ENCODE results near the gene DPEP1. TPM values are rescaled to one million over a fixed set of nuclear protein-coding genes. Genes with fewer than 3 reads are reported as not detected.
"Not testable (repeated sequence)": the region's sequence is repeated elsewhere in the genome, so short reads cannot be mapped to it uniquely, and the experiment has no call there.

DPEP1 gene
- total RNA-seq, result not detected

GRCh38 chr16:89613231-89613953 is at the start of gene DPEP1:
Gene DPEP1, plus strand, starts transcription at chr16:89613642. Its CDS starts 16,769 bp downstream, at chr16:89630411.
- DNase-seq (ENCODE audit: low spot score) (no peak), ATAC-seq (peak; percentile 22)
- intact Hi-C loops (cut with DNase I), result no loop called here

DNA sequence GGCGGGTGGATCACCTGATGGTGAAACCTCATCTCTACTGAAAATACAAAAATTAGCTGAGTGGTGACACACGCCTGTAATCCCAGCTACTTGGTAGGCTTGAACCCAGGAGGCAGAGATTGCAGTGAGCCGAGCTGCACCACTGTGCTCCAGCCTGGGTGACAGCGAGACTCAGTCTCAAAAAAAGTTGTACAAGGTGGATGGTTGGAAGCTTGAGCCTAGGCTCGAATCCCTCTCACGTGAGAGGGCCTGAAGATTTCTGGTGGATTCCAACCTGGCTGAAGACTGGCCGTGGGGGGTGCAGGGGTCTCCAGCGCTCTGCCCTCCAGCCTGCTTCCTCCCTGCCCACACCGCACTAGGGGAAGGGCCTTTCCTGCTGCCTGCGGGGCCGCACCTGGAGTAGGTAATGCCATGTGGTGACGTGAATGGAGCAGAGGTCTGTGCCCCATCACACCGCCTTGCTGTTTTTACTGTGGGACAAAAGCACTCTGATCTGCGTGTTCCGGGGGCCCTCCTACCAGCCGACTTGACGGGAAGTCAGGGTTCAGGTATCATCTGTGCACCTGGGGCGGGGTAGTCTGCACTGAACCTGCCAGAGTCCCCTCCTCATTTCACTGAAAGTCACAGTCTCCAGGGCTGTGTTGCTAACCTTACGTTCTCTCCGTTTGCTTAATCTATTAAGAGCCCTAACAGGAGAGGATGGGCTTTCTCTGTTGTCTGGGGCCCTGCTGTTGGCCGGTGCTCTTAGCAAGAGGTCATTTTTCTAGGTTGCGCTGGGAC is 48.8 kb upstream of the DPEP1 start:
- no peak for DNase-seq (ENCODE audit: low spot score)
- no peak for ATAC-seq
- intact Hi-C loops (cut with DNase I), result no loop called here

DNA sequence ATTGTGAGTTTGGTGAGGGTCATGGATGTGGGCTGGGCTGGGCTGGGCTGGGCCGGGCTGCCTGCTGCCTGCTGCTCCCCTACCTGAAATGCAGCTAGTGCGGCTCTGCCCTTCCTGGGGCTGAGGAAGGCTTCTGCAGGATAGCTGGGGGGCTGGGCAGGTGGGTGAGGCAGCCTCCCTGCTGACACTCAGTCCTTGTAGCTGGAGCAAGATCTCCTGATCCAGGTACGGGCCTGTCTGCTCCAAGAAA is 48.3 kb upstream of the DPEP1 start:
- DNase-seq (ENCODE audit: low spot score) (no peak), ATAC-seq (no peak)
- intact Hi-C loops (cut with DNase I), result no loop called here

DNA sequence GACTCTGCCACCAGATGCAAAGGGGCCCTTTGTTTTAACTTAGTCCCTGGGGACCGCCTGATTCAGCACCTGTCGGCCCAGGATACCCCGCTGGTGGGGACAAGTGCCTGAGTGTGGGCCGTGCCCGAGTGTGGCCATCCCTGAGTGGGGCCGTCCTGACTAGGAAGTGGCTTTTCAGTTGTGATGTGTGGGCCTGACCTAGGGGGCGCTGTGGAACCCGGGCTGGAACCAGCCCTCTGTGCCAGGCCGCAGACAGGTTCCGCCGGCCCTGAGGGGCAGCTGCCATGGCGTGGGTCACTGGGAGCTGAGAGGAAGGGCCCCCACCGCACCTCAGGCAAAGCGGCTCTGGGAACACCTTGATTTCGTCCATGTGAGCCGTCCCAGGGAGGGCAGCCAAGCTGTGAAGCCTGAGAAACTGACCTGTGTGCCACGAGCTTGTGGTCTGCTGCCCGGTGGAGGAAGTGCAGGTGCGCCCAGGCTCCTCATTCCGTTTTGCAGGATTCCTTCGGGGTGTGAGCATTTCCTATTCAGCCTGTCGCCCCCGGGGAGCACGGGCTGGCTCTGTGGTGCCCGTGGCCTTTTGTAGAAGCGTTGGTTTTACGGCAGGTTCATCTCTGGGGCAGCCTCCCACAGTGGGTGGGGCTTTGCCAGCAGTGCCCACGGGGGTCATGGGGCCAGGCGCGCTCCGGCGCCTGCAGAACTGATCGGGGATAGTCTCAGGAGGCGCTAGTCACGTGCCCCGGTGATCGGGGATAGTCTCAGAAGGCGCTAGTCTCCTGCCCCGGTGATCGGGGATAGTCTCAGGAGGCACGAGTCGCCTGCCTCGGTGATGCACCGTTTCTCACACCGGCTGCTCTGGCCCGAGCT is 47.7 kb upstream of the DPEP1 start:
- peak; percentile 74 for DNase-seq (ENCODE audit: low spot score)
- peak; percentile 32 for ATAC-seq
- intact Hi-C loops (cut with DNase I), result no loop called here

GRCh38 chr16:89567656-89568594 is 45.5 kb upstream of the DPEP1 start:
- intact Hi-C loops (cut with DNase I), result no loop called here
- no peak for DNase-seq (ENCODE audit: low spot score)
- no peak for ATAC-seq

GRCh38 chr16:89569506-89570341 is 43.7 kb upstream of the DPEP1 start:
- ATAC-seq, result no peak
- intact Hi-C loops (cut with DNase I), result no loop called here
- no peak for DNase-seq (ENCODE audit: low spot score)

GRCh38 chr16:89570342-89570923 is 43.0 kb upstream of the DPEP1 start:
- intact Hi-C loops (cut with DNase I), result no loop called here
- DNase-seq (ENCODE audit: low spot score) (no peak), ATAC-seq (no peak)

- ATAC-seq; DNase-seq (ENCODE audit: low spot score); intact Hi-C loops (cut with DNase I): not testable (repeated sequence)
Observed at GRCh38 chr16:89570983-89571598, 42.4 kb upstream of the DPEP1 start.

DNA sequence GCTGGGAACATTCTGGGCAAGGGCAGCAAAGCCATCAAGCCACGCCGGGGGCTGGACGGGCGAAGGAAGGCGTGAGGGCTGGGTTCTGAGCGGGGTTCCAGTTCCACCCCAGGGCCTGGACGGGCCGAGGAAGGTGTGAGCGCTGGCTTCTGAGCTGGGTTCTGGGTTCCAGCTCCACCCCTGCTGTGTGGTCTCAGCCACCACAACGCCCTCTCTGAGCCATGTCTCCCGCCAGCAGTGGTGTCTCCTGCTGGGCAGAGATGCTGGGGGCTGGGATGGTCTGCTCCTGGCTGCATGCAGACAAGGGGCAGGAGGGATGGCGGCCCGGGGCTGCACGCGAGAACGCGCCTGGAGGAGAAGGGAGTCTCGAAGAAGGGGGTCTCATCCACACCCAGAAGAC is 41.8 kb upstream of the DPEP1 start:
- intact Hi-C loops (cut with DNase I), result no loop called here
- ATAC-seq (no peak), DNase-seq (ENCODE audit: low spot score) (no peak)

- no peak for ATAC-seq
- intact Hi-C loops (cut with DNase I), result no loop called here
- no peak for DNase-seq (ENCODE audit: low spot score)
Observed at GRCh38 chr16:89572073-89572484, 41.4 kb upstream of the DPEP1 start.

DNA sequence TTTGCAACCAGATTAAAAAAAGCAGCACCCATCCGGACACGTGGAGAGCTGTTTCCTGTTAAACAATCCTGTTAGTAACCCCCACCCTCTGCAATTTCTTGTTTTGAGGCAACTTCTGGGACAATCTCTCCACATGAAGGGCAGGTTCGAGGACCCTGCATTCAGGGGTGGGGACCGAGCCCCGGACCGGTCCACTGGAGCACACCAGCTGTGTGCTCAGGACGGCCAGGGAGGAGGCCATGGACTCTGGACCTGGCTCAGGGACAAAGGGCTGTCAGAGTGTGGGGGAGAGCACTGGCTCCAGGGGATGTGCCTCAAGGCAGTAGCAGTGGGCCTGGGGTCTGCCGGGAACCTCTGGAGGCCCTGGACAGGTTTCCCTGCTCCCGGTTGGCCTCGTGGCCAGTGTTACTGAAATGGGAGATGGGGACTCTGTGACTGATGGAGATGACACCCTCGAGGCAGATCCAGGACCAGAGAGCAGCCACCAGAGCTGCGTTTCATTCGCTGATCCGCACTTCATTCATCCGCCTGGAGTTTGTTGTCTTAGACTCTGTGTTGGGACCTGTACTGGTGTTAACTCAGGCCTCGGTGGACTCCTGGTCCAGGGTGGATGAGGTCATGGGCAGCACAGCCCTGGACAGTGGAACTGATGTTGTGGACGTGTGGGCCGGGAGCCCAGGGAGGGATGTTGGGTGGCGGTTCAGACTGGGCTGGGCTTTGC is 40.8 kb upstream of the DPEP1 start:
- no peak for DNase-seq (ENCODE audit: low spot score)
- intact Hi-C loops (cut with DNase I), result no loop called here

GRCh38 chr16:89573826-89574680 is 39.4 kb upstream of the DPEP1 start:
- DNase-seq (ENCODE audit: low spot score), result no peak
- intact Hi-C loops (cut with DNase I), result no loop called here
- no peak for ATAC-seq

More for the DNA sequence above, 40.8 kb upstream of the DPEP1 start:
- ATAC-seq, result no peak

GRCh38 chr16:89574681-89575246 is 38.7 kb upstream of the DPEP1 start:
- DNase-seq (ENCODE audit: low spot score) (no peak), ATAC-seq (no peak)
- intact Hi-C loops (cut with DNase I), result no loop called here

DNA sequence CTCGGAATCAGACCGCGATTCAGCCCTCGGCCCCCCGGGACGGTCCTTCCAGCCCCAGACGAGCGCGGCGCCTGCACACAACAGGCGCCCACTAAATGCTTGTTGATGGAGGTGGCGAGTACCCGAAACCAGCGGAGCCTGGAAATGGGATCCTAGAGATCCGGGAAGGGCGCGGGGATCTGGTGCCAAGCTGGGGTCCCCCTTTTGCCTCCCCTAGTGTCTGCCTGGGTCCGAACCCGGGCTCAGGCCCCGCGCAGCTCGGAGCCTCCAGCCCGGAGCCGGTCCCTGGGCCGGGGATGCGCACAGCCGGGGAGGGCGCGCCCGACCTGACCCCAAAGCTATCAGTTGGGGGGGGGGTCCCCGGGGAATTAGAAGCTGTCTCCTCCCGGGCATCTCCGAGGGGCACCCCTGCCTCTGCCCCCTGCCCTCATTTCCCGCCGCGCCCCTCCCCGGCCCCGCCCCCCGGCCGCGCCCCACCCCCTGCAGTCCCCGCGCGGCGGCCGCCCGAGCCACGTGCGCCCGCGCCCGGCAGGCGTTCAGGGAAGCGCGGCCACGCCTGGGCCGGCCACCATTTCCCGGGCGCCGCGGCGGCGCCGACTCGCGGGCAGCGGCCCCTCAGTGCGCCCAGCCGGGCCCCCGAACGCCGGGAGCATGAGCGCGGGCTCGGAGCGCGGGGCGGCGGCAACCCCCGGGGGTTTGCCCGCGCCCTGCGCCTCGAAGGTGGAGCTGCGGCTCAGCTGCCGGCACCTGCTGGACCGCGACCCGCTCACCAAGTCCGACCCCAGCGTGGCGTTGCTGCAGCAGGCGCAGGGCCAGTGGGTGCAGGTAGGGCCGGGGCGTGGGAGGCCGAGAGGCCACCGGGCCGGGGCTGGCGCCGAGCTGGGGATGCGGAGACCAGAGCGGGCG is 37.9 kb upstream of the DPEP1 start, which contains the start of gene CPNE7:
Gene CPNE7, plus strand, starts transcription at position 512 of the 906 bp plus-strand sequence. Its CDS starts 140 bp downstream, at position 652.
- ATAC-seq (peak; percentile 25), DNase-seq (ENCODE audit: low spot score) (no peak)
- intact Hi-C loops (cut with DNase I), result no loop called here

Measured in sciatic nerve (tissue), 2 donors.